Colonic mucosa (tissue), 4 donors: ENCODE results near the gene DGKI. TPM values are rescaled to one million over a fixed set of nuclear protein-coding genes. Genes with fewer than 3 reads are reported as not detected.

Experiments used
- DNase-seq: peaks from one replicate; pipeline ENCODE4 v3.0.0-alpha.2; 2020
- H3K27ac ChIP-seq: fragments of 200-600 bp; one replicate; pipeline ENCODE4 v1.8.0; 2021
- H3K27me3 ChIP-seq: fragments of 200-600 bp; one replicate; pipeline ENCODE4 v1.8.0; 2021
- H3K36me3 ChIP-seq: fragments of 200-600 bp; one replicate; pipeline ENCODE4 v1.8.0; 2021
- H3K4me1 ChIP-seq: fragments of 200-600 bp; one replicate; pipeline ENCODE4 v1.8.0; 2021; ENCODE audit warnings: mild to moderate bottlenecking
- H3K4me3 ChIP-seq: fragments of 200-600 bp; one replicate; pipeline ENCODE4 v1.8.0; 2021
- H3K9ac ChIP-seq, 2 donors: one replicate each; pipeline ENCODE4 v1.7.0; 2013; ENCODE audit warnings: control low read depth in 2 of 2, low read depth in 2 of 2, low read length in 2 of 2
- H3K9me3 ChIP-seq: fragments of 200-600 bp; one replicate; pipeline ENCODE4 v1.8.0; 2021
- CTCF ChIP-seq: fragments of 200-600 bp; IDR thresholded peaks from one replicate; pipeline ENCODE4 v1.8.0; 2022; ENCODE audit warnings: antibody characterized with exemption, mild to moderate bottlenecking
- intact Hi-C: fragments of 100-400 bp; cut with DNase I; formaldehyde crosslinking; loops from one replicate; pipeline ENCODE4 v1.14.1; 2022
- total RNA-seq, 2 donors: library from RNA; stranded (reverse); fragmentation: NEBNext Ultra II Directional in 1 of 2; extraction: Animal tissue kit (Norgen Biotek cat#: 25700) in 1 of 2; gene quantifications; one replicate each; pipeline ENCODE4 v1.2.1, GENCODE V29; 2021
- donor health status: healthy.
- donor health status: DM: no; HTN: no; CAD: no.
- donor health status: DM: no; HTN: no; CAD: no.

The DGKI gene
- total RNA-seq, 2 donors from 2014 or later, result 0.35 to 0.67 TPM

- TF ChIP-seq CTCF, result no peak
- no peak for DNase-seq
- peaks cover 21% of the 10 kb centered on the region for H3K27me3 ChIP-seq
- H3K36me3 ChIP-seq, result no peaks in the 10 kb centered on the region
- no peak overlapping the region for H3K27ac ChIP-seq
- H3K9me3 ChIP-seq, result no peaks in the 10 kb centered on the region
- H3K9ac ChIP-seq, result no peak overlapping the region
- no peaks in the 10 kb centered on the region for H3K4me1 ChIP-seq
- H3K4me3 ChIP-seq, result no peak overlapping the region
- intact Hi-C loops, result no loop called here
These were observed 286 bp downstream of the DGKI start for GRCh38 chr7:137846549-137846826.

GRCh38 chr7:137844677-137845425 is 1.9 kb downstream of the DGKI start:
- H3K36me3 ChIP-seq, result no peaks in the 10 kb centered on the region
- no peaks in the 10 kb centered on the region for H3K4me1 ChIP-seq
- no peak for TF ChIP-seq CTCF
- no peak overlapping the region for H3K27ac ChIP-seq
- H3K27me3 ChIP-seq, result peaks cover 21% of the 10 kb centered on the region
- no peak for DNase-seq
- intact Hi-C loops, result no loop called here
- H3K9ac ChIP-seq, result no peak overlapping the region
- H3K4me3 ChIP-seq, result no peak overlapping the region
- no peaks in the 10 kb centered on the region for H3K9me3 ChIP-seq

- H3K27ac ChIP-seq, result no peak overlapping the region
- no peak overlapping the region for H3K4me3 ChIP-seq
- H3K9ac ChIP-seq, result no peak overlapping the region
- intact Hi-C loops, result no loop called here
- H3K9me3 ChIP-seq, result no peaks in the 10 kb centered on the region
- no peaks in the 10 kb centered on the region for H3K36me3 ChIP-seq
- no peak for TF ChIP-seq CTCF
- peaks cover 10% of the 10 kb centered on the region for H3K27me3 ChIP-seq
- H3K4me1 ChIP-seq, result no peaks in the 10 kb centered on the region
- DNase-seq, result no peak
These were observed 6.6 kb downstream of the DGKI start for GRCh38 chr7:137839903-137840779.

- no peaks in the 10 kb centered on the region for H3K4me1 ChIP-seq
- DNase-seq, result no peak
- no peak overlapping the region for H3K27ac ChIP-seq
- H3K36me3 ChIP-seq, result no peaks in the 10 kb centered on the region
- H3K9ac ChIP-seq, result no peak overlapping the region
- intact Hi-C loops, result no loop called here
- TF ChIP-seq CTCF, result no peak
- no peaks in the 10 kb centered on the region for H3K9me3 ChIP-seq
- H3K27me3 ChIP-seq, result peaks cover 1% of the 10 kb centered on the region
- no peak overlapping the region for H3K4me3 ChIP-seq
These were observed 8.0 kb downstream of the DGKI start for GRCh38 chr7:137838706-137839315.

GRCh38 chr7:137836541-137836940 is 10.2 kb downstream of the DGKI start:
- Histone ChIP-seq H3K4me1 (no peaks in the 10 kb centered on the region), H3K4me3 (no peak overlapping the region), H3K27ac (no peak overlapping the region), H3K9me3 (no peaks in the 10 kb centered on the region), H3K36me3 (no peaks in the 10 kb centered on the region), H3K27me3 (no peaks in the 10 kb centered on the region), H3K9ac (no peak overlapping the region)
- no peak for DNase-seq
- intact Hi-C loops, result no loop called here
- TF ChIP-seq CTCF, result no peak
